Adrenal gland (tissue), 12 donors: ENCODE results near the gene TRPM8. TPM values are rescaled to one million over a fixed set of nuclear protein-coding genes. Genes with fewer than 3 reads are reported as not detected.

Experiments
- DNase-seq, 7 donors: peaks; one replicate each; pipeline ENCODE4 v3.0.0-alpha.2; 2019 to 2020
- H3K27ac ChIP-seq, 5 donors: fragments of 200-600 bp; sonication (generic) in 4 of 5; 1 replicate in 3 of 5; 2 replicates in 2 of 5; pipeline versions ENCODE4 v1.5.1 to v1.8.0; 2016 to 2020; ENCODE audit warnings: mild to moderate bottlenecking in 1 of 5
- H3K27me3 ChIP-seq: fragments of 200-600 bp; 2 replicates; pipeline ENCODE4 v1.8.0; 2021
- H3K36me3 ChIP-seq, 2 donors: fragments of 200-600 bp; replicated peaks in 1 of 2; 1 replicate in 1 of 2; 2 replicates in 1 of 2; pipeline versions ENCODE4 v1.5.1 to v1.8.0; 2018 to 2022
- H3K4me1 ChIP-seq, 2 donors: fragments of 200-600 bp; replicated peaks in 1 of 2; 1 replicate in 1 of 2; 2 replicates in 1 of 2; pipeline versions ENCODE4 v1.5.1 to v1.8.0; 2018 to 2021
- H3K4me3 ChIP-seq, 4 donors: fragments of 200-600 bp; sonication (generic) in 3 of 4; one replicate each; pipeline ENCODE4 v1.5.1; 2016 to 2018
- H3K9me3 ChIP-seq, 3 donors: fragments of 200-600 bp; sonication (generic) in 1 of 3; replicated peaks in 1 of 3; 1 replicate in 2 of 3; 2 replicates in 1 of 3; pipeline versions ENCODE4 v1.5.1 to v1.8.0; 2016 to 2021
- POLR2A ChIP-seq, 2 donors: fragments of 450-650 bp; IDR thresholded peaks; one replicate each; pipeline ENCODE4 v1.6.1; 2017; ENCODE audit warnings: antibody characterized with exemption in 2 of 2, mild to moderate bottlenecking in 2 of 2, moderate library complexity in 1 of 2
- WGBS, 4 donors: extraction: QIAGEN DNeasy Blood & Tissue Kit in 2 of 4; methylation state at CpG; one replicate each; pipeline versions ENCODE4 v1.1.5 to v1.1.7; 2013 to 2017; 5-methylcytosine and 5-hydroxymethylcytosine counted together
- intact Hi-C, 2 donors: fragments of 100-400 bp; cut with DNase I; formaldehyde crosslinking; loops; one replicate each; pipeline versions ENCODE4 v1.14.1 to v1.15.0; 2022 to 2023
- polyA plus RNA-seq, 3 donors: library from polyadenylated mRNA; stranded (reverse); fragments of 200-250 nt in 2 of 3; fragments of 350-450 nt in 1 of 3; fragmentation: Illumina TruSeq in 1 of 3; extraction: RNeasy Lipid Tissue Mini Kit (QIAGEN cat#74804) in 1 of 3; gene quantifications; one replicate each; pipeline ENCODE4 v1.2.3, GENCODE V29; 2013 to 2014
- total RNA-seq, 9 donors: library from RNA; depleted of rRNA in 4 of 9; stranded (reverse); fragments of >200 nt in 4 of 9; fragments of 120-200 nt in 1 of 9; fragmentation: NEBNext Ultra II Directional in 1 of 9; extraction: Animal tissue kit (Norgen Biotek cat#: 25700) in 1 of 9; gene quantifications; one replicate each; pipeline versions ENCODE4 v1.1.0 to v1.2.4, GENCODE V29; 2013 to 2023
- TF ChIP-seq, protein P1 (sequence below), 6 experiments: fragments of 450-650 bp in 4 of 6; fragments of 200-600 bp in 2 of 6; sonication (generic) in 1 of 6; IDR thresholded peaks; 1 replicate in 5 of 6; 2 replicates in 1 of 6; pipeline versions ENCODE4 v1.5.1 to v1.8.0; 2016 to 2021; ENCODE audit warnings: antibody characterized with exemption in 6 of 6, mild to moderate bottlenecking in 2 of 6, moderate library complexity in 1 of 6
- donor health status: healthy with polysubstance abuse.
- donor health status: Bipolar disorder and iron deficiency.
- donor health status: DM: yes; HTN: yes; CAD: no.
- donor health status: DM: no; HTN: no; CAD: no.
- donor health status: DM: no; HTN: no; CAD: no.
- donor health status: DM: yes; HTN: yes; CAD: no.

Gene TRPM8
- total and polyA plus RNA-seq, 12 donors: not detected

DNA sequence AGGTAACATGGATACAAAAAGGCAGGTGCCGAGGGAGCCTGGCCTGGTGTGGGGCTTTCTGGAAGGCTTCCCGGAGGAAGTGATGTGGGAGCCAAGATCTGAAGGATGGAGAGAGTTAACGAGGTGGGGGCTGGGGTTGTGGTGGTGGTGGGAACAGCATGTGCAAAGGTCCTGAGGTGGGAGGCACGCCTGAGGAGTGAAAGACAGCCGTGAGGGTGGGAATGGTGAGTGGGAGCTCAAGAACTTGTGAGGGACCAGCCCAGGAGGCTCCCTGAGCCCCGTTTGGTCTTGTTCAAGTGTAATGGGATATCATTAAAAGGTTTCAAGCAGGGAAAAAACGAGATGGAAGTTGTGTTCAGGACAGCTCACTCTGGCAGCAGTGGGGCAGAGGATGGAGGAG lies 35.2 kb downstream of the TRPM8 start:
- no peak for TF ChIP-seq POLR2A (IDR thresholded peaks at IDR 0.05)
- TF ChIP-seq, protein P1, sequence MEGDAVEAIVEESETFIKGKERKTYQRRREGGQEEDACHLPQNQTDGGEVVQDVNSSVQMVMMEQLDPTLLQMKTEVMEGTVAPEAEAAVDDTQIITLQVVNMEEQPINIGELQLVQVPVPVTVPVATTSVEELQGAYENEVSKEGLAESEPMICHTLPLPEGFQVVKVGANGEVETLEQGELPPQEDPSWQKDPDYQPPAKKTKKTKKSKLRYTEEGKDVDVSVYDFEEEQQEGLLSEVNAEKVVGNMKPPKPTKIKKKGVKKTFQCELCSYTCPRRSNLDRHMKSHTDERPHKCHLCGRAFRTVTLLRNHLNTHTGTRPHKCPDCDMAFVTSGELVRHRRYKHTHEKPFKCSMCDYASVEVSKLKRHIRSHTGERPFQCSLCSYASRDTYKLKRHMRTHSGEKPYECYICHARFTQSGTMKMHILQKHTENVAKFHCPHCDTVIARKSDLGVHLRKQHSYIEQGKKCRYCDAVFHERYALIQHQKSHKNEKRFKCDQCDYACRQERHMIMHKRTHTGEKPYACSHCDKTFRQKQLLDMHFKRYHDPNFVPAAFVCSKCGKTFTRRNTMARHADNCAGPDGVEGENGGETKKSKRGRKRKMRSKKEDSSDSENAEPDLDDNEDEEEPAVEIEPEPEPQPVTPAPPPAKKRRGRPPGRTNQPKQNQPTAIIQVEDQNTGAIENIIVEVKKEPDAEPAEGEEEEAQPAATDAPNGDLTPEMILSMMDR (IDR thresholded peaks at IDR 0.05): no peak
- H3K36me3 ChIP-seq: no peaks in the 10 kb centered on the region
- H3K4me1 ChIP-seq: no peaks in the 10 kb centered on the region
- no peak overlapping the region for H3K27ac ChIP-seq
- no peak for DNase-seq
- intact Hi-C loops: no loop called here
- H3K27me3 ChIP-seq: peaks cover 6% of the 10 kb centered on the region
- 61 to 70% (median 64%) methylated on average over 7 of the region's 7 CpGs for WGBS, 4 donors
- H3K4me3 ChIP-seq: no peak overlapping the region
- no peaks in the 10 kb centered on the region for H3K9me3 ChIP-seq

DNA sequence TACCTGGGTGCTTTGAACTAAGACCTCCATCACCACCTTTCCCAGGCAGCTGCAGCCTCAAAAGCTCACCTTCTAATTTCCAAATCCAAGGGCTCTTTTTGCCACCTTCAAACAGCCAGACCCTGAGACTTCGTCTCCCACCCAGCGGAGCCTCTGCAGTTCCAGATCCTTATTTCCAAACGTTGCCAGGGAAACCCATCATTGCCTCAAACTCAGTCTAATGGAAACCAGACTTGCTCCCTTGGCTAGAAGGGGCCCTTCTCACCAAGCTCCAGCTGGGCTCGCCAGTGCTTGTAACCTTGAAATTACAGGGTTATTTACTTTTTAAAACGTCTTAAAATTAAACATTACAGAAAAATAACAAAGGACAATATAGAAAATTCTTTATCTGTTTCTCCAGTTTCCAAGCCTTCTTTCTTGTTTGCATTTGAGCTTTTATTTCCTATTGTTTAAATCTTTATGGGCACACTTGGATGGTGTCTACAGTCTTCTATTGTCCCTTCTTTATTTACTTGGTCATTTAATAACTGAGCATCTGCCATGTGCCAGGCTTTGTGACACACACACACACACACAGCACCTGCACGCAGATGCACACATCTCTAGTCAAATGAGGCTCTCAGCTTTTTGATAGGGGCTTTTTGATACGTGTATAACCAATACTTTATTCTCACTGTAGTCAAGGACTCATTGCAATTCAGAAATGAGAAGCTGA lies 36.1 kb downstream of the TRPM8 start:
- Histone ChIP-seq H3K27ac (no peak overlapping the region), H3K4me1 (no peaks in the 10 kb centered on the region), H3K36me3 (no peaks in the 10 kb centered on the region), H3K9me3 (no peaks in the 10 kb centered on the region), H3K27me3 (peaks cover 6% of the 10 kb centered on the region), H3K4me3 (no peak overlapping the region)
- no peak for TF ChIP-seq POLR2A (IDR thresholded peaks at IDR 0.05)
- TF ChIP-seq, protein P1 (IDR thresholded peaks at IDR 0.05): no peak
- WGBS, 4 donors: 45 to 51% (median 49%) methylated on average over 7 of the region's 7 CpGs
- intact Hi-C loops: no loop called here
- no peak for DNase-seq

DNA sequence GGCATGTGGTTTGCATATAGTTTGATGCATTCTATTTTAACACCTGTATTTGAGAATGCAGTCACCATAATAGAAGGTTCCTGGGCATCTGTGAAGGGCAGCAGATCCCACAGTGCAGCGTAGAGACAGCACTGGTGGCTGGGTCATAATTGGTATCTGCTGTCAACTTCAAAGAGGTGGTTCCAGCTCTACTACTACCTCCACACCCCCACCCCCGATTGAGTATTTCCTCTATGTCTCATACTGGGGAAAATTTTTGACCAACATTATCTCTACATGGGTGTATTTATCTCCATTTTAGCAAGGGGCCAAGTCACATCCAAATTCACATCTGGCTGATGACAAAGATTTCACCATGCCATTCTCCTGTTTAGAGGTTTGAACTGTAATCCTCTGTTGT lies 43.0 kb downstream of the TRPM8 start:
- intact Hi-C loops: no loop called here
- Histone ChIP-seq H3K4me3 (no peak overlapping the region), H3K27ac (no peak overlapping the region), H3K36me3 (no peaks in the 10 kb centered on the region), H3K4me1 (no peaks in the 10 kb centered on the region), H3K9me3 (no peaks in the 10 kb centered on the region), H3K27me3 (no peaks in the 10 kb centered on the region)
- 74 to 91% (median 84%) methylated on average over 2 of the region's 2 CpGs for WGBS, 4 donors
- DNase-seq: no peak
- TF ChIP-seq, protein P1 (IDR thresholded peaks at IDR 0.05): no peak
- no peak for TF ChIP-seq POLR2A (IDR thresholded peaks at IDR 0.05)

DNA sequence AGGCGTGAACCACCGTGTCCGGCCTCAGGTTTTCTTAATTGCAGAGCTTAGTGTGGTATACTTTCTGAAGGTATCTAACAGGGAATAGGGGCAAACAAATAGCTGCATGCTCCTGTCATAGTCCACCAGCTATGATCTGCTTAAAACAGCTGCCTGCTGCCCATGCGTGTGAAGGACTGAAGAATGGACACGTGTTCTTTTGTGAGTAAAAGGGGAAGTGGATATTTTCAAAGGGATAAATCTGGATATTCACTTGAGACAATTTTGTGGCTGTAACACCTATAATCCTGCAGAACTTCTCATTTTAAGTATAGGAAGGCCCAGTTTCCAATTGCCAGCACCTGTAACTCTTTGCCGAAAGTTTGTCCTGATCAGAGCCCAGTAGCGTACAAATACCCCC lies 44.7 kb downstream of the TRPM8 start:
- no peaks in the 10 kb centered on the region for H3K27me3 ChIP-seq
- no peak for DNase-seq
- no peaks in the 10 kb centered on the region for H3K9me3 ChIP-seq
- H3K4me3 ChIP-seq: no peak overlapping the region
- WGBS, 4 donors: 85 to 92% (median 89%) methylated on average over 7 of the region's 7 CpGs
- H3K4me1 ChIP-seq: no peaks in the 10 kb centered on the region
- TF ChIP-seq, protein P1 (IDR thresholded peaks at IDR 0.05): no peak
- no peak for TF ChIP-seq POLR2A (IDR thresholded peaks at IDR 0.05)
- H3K27ac ChIP-seq: no peak overlapping the region
- no peaks in the 10 kb centered on the region for H3K36me3 ChIP-seq
- intact Hi-C loops: no loop called here
